ENCODE data around the gene PRKD3.

The PRKD3 gene

GRCh38 chr2:37361994-37362698, 37.5 kb upstream of the PRKD3 start:
- no peak for TF ChIP-seq MAX (IDR thresholded peaks at IDR 0.05)
- TF ChIP-seq, protein P1, sequence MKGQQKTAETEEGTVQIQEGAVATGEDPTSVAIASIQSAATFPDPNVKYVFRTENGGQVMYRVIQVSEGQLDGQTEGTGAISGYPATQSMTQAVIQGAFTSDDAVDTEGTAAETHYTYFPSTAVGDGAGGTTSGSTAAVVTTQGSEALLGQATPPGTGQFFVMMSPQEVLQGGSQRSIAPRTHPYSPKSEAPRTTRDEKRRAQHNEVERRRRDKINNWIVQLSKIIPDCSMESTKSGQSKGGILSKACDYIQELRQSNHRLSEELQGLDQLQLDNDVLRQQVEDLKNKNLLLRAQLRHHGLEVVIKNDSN (IDR thresholded peaks at IDR 0.05): no peak

DNA sequence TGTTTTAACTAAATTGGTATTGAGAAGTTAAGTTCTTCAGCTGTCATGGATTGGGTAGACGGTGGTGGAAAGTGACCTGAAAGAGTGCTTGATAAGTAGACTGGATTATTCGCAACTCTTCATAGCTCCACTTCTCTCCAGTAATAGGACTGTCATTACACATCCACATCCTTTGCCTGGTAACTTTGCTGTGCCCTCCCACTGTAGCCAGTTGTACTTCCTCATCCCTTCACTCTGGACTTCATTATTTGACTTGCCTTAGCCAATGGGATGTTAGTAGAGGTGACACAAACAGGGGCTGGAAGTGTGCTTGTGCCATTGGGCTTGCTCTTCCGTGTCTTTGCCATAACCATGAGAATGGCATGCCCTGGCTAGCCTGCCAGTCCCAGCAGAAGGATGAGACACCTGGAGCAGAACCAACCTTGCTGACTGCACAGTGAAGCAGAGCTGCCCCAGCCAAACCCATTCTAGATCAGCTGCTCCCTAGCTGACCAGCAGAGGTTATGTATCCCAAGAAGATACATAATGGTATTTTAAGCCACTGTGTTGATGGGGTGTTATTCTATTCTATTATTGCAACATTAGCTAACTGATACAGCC, 36.7 kb upstream of the PRKD3 start:
- no peak for TF ChIP-seq EGR1 (IDR thresholded peaks at IDR 0.05)
- TF ChIP-seq, protein P2, sequence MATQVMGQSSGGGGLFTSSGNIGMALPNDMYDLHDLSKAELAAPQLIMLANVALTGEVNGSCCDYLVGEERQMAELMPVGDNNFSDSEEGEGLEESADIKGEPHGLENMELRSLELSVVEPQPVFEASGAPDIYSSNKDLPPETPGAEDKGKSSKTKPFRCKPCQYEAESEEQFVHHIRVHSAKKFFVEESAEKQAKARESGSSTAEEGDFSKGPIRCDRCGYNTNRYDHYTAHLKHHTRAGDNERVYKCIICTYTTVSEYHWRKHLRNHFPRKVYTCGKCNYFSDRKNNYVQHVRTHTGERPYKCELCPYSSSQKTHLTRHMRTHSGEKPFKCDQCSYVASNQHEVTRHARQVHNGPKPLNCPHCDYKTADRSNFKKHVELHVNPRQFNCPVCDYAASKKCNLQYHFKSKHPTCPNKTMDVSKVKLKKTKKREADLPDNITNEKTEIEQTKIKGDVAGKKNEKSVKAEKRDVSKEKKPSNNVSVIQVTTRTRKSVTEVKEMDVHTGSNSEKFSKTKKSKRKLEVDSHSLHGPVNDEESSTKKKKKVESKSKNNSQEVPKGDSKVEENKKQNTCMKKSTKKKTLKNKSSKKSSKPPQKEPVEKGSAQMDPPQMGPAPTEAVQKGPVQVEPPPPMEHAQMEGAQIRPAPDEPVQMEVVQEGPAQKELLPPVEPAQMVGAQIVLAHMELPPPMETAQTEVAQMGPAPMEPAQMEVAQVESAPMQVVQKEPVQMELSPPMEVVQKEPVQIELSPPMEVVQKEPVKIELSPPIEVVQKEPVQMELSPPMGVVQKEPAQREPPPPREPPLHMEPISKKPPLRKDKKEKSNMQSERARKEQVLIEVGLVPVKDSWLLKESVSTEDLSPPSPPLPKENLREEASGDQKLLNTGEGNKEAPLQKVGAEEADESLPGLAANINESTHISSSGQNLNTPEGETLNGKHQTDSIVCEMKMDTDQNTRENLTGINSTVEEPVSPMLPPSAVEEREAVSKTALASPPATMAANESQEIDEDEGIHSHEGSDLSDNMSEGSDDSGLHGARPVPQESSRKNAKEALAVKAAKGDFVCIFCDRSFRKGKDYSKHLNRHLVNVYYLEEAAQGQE (IDR thresholded peaks at IDR 0.05; ENCODE audit: low read depth): no peak
- no peak for TF ChIP-seq MAX (IDR thresholded peaks at IDR 0.05)
- TF ChIP-seq TAF1 (IDR thresholded peaks at IDR 0.05; ENCODE audit: low read depth): no peak
- TF ChIP-seq YY1 (IDR thresholded peaks at IDR 0.05; ENCODE audit: low read depth): no peak
- TF ChIP-seq, protein P1 (IDR thresholded peaks at IDR 0.05): no peak
- no peak for TF ChIP-seq NFIC (IDR thresholded peaks at IDR 0.05)
- no peak for TF ChIP-seq FOXM1 (IDR thresholded peaks at IDR 0.05; ENCODE audit: borderline replicate concordance, low read depth)
- TF ChIP-seq CREB1 (IDR thresholded peaks at IDR 0.05; ENCODE audit: low read depth): no peak
- TF ChIP-seq EP300 (IDR thresholded peaks at IDR 0.05; ENCODE audit: borderline replicate concordance): no peak

- TF ChIP-seq ZBTB7A (IDR thresholded peaks at IDR 0.05; ENCODE audit: low read depth) (no peak), MAX (IDR thresholded peaks at IDR 0.05) (no peak), NFIC (IDR thresholded peaks at IDR 0.05) (no peak), FOXM1 (IDR thresholded peaks at IDR 0.05; ENCODE audit: borderline replicate concordance, low read depth) (no peak), CEBPB (IDR thresholded peaks at IDR 0.05) (no peak), TAF1 (IDR thresholded peaks at IDR 0.05; ENCODE audit: low read depth) (no peak), YY1 (IDR thresholded peaks at IDR 0.05; ENCODE audit: low read depth) (no peak), CREB1 (IDR thresholded peaks at IDR 0.05; ENCODE audit: low read depth) (no peak), TEAD4 (IDR thresholded peaks at IDR 0.05) (no peak), EGR1 (IDR thresholded peaks at IDR 0.05) (no peak), TCF12 (IDR thresholded peaks at IDR 0.05; ENCODE audit: low read depth) (no peak), EP300 (IDR thresholded peaks at IDR 0.05; ENCODE audit: borderline replicate concordance) (no peak), RAD21 (IDR thresholded peaks at IDR 0.05; ENCODE audit: low read depth) (no peak)
- TF ChIP-seq, protein P2 (IDR thresholded peaks at IDR 0.05; ENCODE audit: low read depth): no peak
- TF ChIP-seq, protein P1 (IDR thresholded peaks at IDR 0.05): no peak
These were observed 33.8 kb upstream of the PRKD3 start for GRCh38 chr2:37358466-37358865.

GRCh38 chr2:37357530-37357929, 32.9 kb upstream of the PRKD3 start:
- no peak for TF ChIP-seq RAD21 (IDR thresholded peaks at IDR 0.05; ENCODE audit: low read depth)
- no peak for TF ChIP-seq EGR1 (IDR thresholded peaks at IDR 0.05)
- no peak for TF ChIP-seq FOXM1 (IDR thresholded peaks at IDR 0.05; ENCODE audit: borderline replicate concordance, low read depth)
- TF ChIP-seq CREB1 (IDR thresholded peaks at IDR 0.05; ENCODE audit: low read depth): no peak
- no peak for TF ChIP-seq MAX (IDR thresholded peaks at IDR 0.05)
- TF ChIP-seq ZBTB7A (IDR thresholded peaks at IDR 0.05; ENCODE audit: low read depth): no peak
- no peak for TF ChIP-seq EP300 (IDR thresholded peaks at IDR 0.05; ENCODE audit: borderline replicate concordance)
- TF ChIP-seq TCF12 (IDR thresholded peaks at IDR 0.05; ENCODE audit: low read depth): no peak
- TF ChIP-seq, protein P2 (IDR thresholded peaks at IDR 0.05; ENCODE audit: low read depth): no peak
- no peak for TF ChIP-seq TAF1 (IDR thresholded peaks at IDR 0.05; ENCODE audit: low read depth)
- TF ChIP-seq, protein P1 (IDR thresholded peaks at IDR 0.05): no peak
- no peak for TF ChIP-seq NFIC (IDR thresholded peaks at IDR 0.05)
- no peak for TF ChIP-seq CEBPB (IDR thresholded peaks at IDR 0.05)
- no peak for TF ChIP-seq TEAD4 (IDR thresholded peaks at IDR 0.05)
- no peak for TF ChIP-seq YY1 (IDR thresholded peaks at IDR 0.05; ENCODE audit: low read depth)

All from Ishikawa (cell line).